Hepatocyte (in vitro differentiated cells): ENCODE measurements around the gene AMOTL1. TPM values are rescaled to one million over a fixed set of nuclear protein-coding genes. Genes with fewer than 3 reads are reported as not detected.

Experiments used
- DNase-seq: peaks from one replicate; pipeline ENCODE4 v3.0.0-alpha.2; 2016; ENCODE audit warnings: low spot score
- H2AFZ ChIP-seq: fragments of 200-600 bp; sonication (generic); 2 replicates; pipeline ENCODE4 v1.6.0; 2016; ENCODE audit warnings: antibody characterized with exemption, mild to moderate bottlenecking
- H3K27ac ChIP-seq: fragments of 200-600 bp; sonication (generic); 2 replicates; pipeline ENCODE4 v1.5.1; 2016; ENCODE audit warnings: mild to moderate bottlenecking
- H3K27me3 ChIP-seq: fragments of 200-600 bp; sonication (generic); 2 replicates; pipeline ENCODE4 v1.6.1; 2016
- H3K36me3 ChIP-seq: fragments of 200-600 bp; sonication (generic); replicated peaks from 2 replicates; pipeline ENCODE4 v1.5.1; 2016; ENCODE audit warnings: low read depth; ENCODE audit not compliant: insufficient read depth
- H3K4me1 ChIP-seq: fragments of 200-600 bp; sonication (generic); 2 replicates; pipeline ENCODE4 v1.5.1; 2016; ENCODE audit warnings: mild to moderate bottlenecking, moderate library complexity; ENCODE audit not compliant: insufficient read depth
- H3K4me2 ChIP-seq: fragments of 200-600 bp; sonication (generic); 2 replicates; pipeline ENCODE4 v1.6.0; 2016
- H3K4me3 ChIP-seq: fragments of 200-600 bp; sonication (generic); 2 replicates; pipeline ENCODE4 v1.5.1; 2016; ENCODE audit warnings: mild to moderate bottlenecking
- H3K79me2 ChIP-seq: fragments of 200-600 bp; sonication (generic); 2 replicates; pipeline ENCODE4 v1.6.0; 2017; ENCODE audit warnings: mild to moderate bottlenecking
- H3K9me2 ChIP-seq: fragments of 200-600 bp; sonication (generic); replicated peaks from 2 replicates; pipeline ENCODE4 v1.6.0; 2017; ENCODE audit warnings: mild to moderate bottlenecking; ENCODE audit not compliant: insufficient read depth
- H3K9me3 ChIP-seq: fragments of 200-600 bp; sonication (generic); 2 replicates; pipeline ENCODE4 v1.5.1; 2016; ENCODE audit warnings: low read depth, mild to moderate bottlenecking
- H4K20me1 ChIP-seq: fragments of 200-600 bp; sonication (generic); 2 replicates; pipeline ENCODE4 v1.6.0; 2016; ENCODE audit warnings: mild to moderate bottlenecking; ENCODE audit not compliant: insufficient read depth, poor library complexity, severe bottlenecking
- CTCF ChIP-seq: fragments of 200-600 bp; sonication (generic); IDR thresholded peaks from 2 replicates; pipeline ENCODE4 v1.5.1; 2016; ENCODE audit warnings: antibody characterized with exemption, mild to moderate bottlenecking; ENCODE audit not compliant: poor library complexity
- EZH2 ChIP-seq: fragments of 200-600 bp; sonication (generic); IDR thresholded peaks from 2 replicates; pipeline ENCODE4 v1.6.1; 2016; ENCODE audit warnings: antibody characterized with exemption, mild to moderate bottlenecking, borderline replicate concordance
- EZH2phosphoT487 ChIP-seq: fragments of 200-600 bp; sonication (generic); IDR thresholded peaks from one replicate; pipeline ENCODE4 v1.6.1; 2018; ENCODE audit warnings: antibody characterized with exemption, mild to moderate bottlenecking, low read depth, moderate library complexity; ENCODE audit not compliant: unreplicated experiment, severe bottlenecking
- WGBS: methylation state at CpG from one replicate; pipeline ENCODE4 v1.1.6; 2016; ENCODE audit warnings: low lambda C conversion rate; ENCODE audit errors: missing lambda C conversion rate; 5-methylcytosine and 5-hydroxymethylcytosine counted together
- polyA plus RNA-seq: library from polyadenylated mRNA; unstranded; fragments of >200 nt; fragmentation: Nextera tagmentation; extraction: Ambion mirVana; gene quantifications from 2 replicates; pipeline ENCODE4 v1.2.1, GENCODE V29; 2016
- total RNA-seq: library from RNA; depleted of rRNA; stranded (reverse); fragments of >200 nt; gene quantifications from 2 replicates; pipeline ENCODE4 v1.2.3, GENCODE V29; 2014

The AMOTL1 gene
- total and polyA plus RNA-seq, 2 experiments from 2014 or later: 23.8 to 57.7 TPM

- Histone ChIP-seq H2AFZ (no peak overlapping the region), H3K4me3 (no peak overlapping the region), H3K9me3 (no peaks in the 10 kb centered on the region), H3K27ac (no peak overlapping the region), H3K79me2 (no peaks in the 10 kb centered on the region), H3K9me2 (no peaks in the 10 kb centered on the region), H3K27me3 (no peaks in the 10 kb centered on the region), H3K4me1 (no peaks in the 10 kb centered on the region), H4K20me1 (no peaks in the 10 kb centered on the region), H3K36me3 (no peaks in the 10 kb centered on the region), H3K4me2 (no peak overlapping the region)
- 84% methylated on average over 9 of the region's 9 CpGs for WGBS
- DNase-seq: no peak
- TF ChIP-seq EZH2phosphoT487: no peak
- no peak for TF ChIP-seq CTCF
- no peak for TF ChIP-seq EZH2
Observed at GRCh38 chr11:94861306-94861845, 93.2 kb downstream of the AMOTL1 start.

GRCh38 chr11:94862926-94863880, 95.0 kb downstream of the AMOTL1 start:
- Histone ChIP-seq H3K36me3 (no peaks in the 10 kb centered on the region), H3K9me3 (no peaks in the 10 kb centered on the region), H3K4me2 (no peak overlapping the region), H3K27ac (peak overlapping the region; percentile 57), H3K9me2 (no peaks in the 10 kb centered on the region), H2AFZ (no peak overlapping the region), H3K27me3 (no peaks in the 10 kb centered on the region), H4K20me1 (no peaks in the 10 kb centered on the region), H3K79me2 (no peaks in the 10 kb centered on the region), H3K4me3 (no peak overlapping the region), H3K4me1 (no peaks in the 10 kb centered on the region)
- no peak for TF ChIP-seq CTCF
- TF ChIP-seq EZH2phosphoT487: no peak
- no peak for TF ChIP-seq EZH2
- WGBS: 83% methylated on average over 11 of the region's 11 CpGs
- no peak for DNase-seq

- Histone ChIP-seq H2AFZ (no peak overlapping the region), H4K20me1 (no peaks in the 10 kb centered on the region), H3K27ac (no peak overlapping the region), H3K36me3 (no peaks in the 10 kb centered on the region), H3K4me1 (no peaks in the 10 kb centered on the region), H3K9me2 (no peaks in the 10 kb centered on the region), H3K79me2 (no peaks in the 10 kb centered on the region), H3K4me3 (no peak overlapping the region), H3K27me3 (no peaks in the 10 kb centered on the region), H3K4me2 (no peak overlapping the region), H3K9me3 (no peaks in the 10 kb centered on the region)
- WGBS: 92% methylated on average over 11 of the region's 11 CpGs
- TF ChIP-seq CTCF (no peak), EZH2 (no peak), EZH2phosphoT487 (no peak)
- no peak for DNase-seq
Observed at GRCh38 chr11:94864506-94865045, 96.4 kb downstream of the AMOTL1 start.
